NK-92 (cell line): ENCODE measurements around the gene GMNN.
A peak's percentile ranks its signal among the peaks of the same experiment; 100 is the strongest.
"Not testable (repeated sequence)": the region's sequence is repeated elsewhere in the genome, so short reads cannot be mapped to it uniquely, and the experiment has no call there.

ENCODE experiments used
- DNase-seq: peaks from one replicate; lab custom pipeline; 2025; ENCODE audit not compliant: unreplicated experiment; lab: John Stamatoyannopoulos, UW

GMNN gene

GRCh38 chr6:24774696-24775519 is at the start of gene GMNN:
Gene GMNN, plus strand, starts transcription at chr6:24774937. Its CDS starts 2,310 bp downstream, at chr6:24777247.
- peak; percentile 89 for DNase-seq

GRCh38 chr6:24730653-24731052 is 44.1 kb upstream of the GMNN start:
- DNase-seq = not testable (repeated sequence)

- DNase-seq = not testable (repeated sequence)
These were observed 43.1 kb upstream of the GMNN start for GRCh38 chr6:24731456-24732134.

GRCh38 chr6:24734166-24734565 is 40.6 kb upstream of the GMNN start:
- no peak for DNase-seq

GRCh38 chr6:24734710-24735109 is 40.0 kb upstream of the GMNN start:
- DNase-seq = not testable (repeated sequence)

- no peak for DNase-seq
These were observed 36.0 kb upstream of the GMNN start for GRCh38 chr6:24738741-24739140.

GRCh38 chr6:24740861-24741260 is 33.9 kb upstream of the GMNN start:
- DNase-seq = no peak

GRCh38 chr6:24742216-24742738 is 32.5 kb upstream of the GMNN start:
- no peak for DNase-seq

GRCh38 chr6:24743265-24743943 is 31.3 kb upstream of the GMNN start:
- no peak for DNase-seq

- no peak for DNase-seq
These were observed 30.8 kb upstream of the GMNN start for GRCh38 chr6:24743944-24744335.

GRCh38 chr6:24744911-24745310 is 29.8 kb upstream of the GMNN start:
- DNase-seq = no peak

- DNase-seq = no peak
These were observed 25.4 kb upstream of the GMNN start for GRCh38 chr6:24749297-24749696.

- DNase-seq = not testable (repeated sequence)
These were observed 23.9 kb upstream of the GMNN start for GRCh38 chr6:24750878-24751277.

- no peak for DNase-seq
These were observed 22.2 kb upstream of the GMNN start for GRCh38 chr6:24752503-24752902.

GRCh38 chr6:24752917-24753492 is 21.7 kb upstream of the GMNN start:
- DNase-seq = no peak

GRCh38 chr6:24753545-24753944 is 21.2 kb upstream of the GMNN start:
- no peak for DNase-seq

GRCh38 chr6:24754378-24754777 is 20.4 kb upstream of the GMNN start:
- DNase-seq = not testable (repeated sequence)

- no peak for DNase-seq
These were observed 19.5 kb upstream of the GMNN start for GRCh38 chr6:24755279-24755678.

- no peak for DNase-seq
These were observed 17.1 kb upstream of the GMNN start for GRCh38 chr6:24757611-24758010.

- no peak for DNase-seq
These were observed 15.0 kb upstream of the GMNN start for GRCh38 chr6:24759718-24760117.

- DNase-seq = no peak
These were observed 14.5 kb upstream of the GMNN start for GRCh38 chr6:24760210-24760609.
